Type B pancreatic cell (in vitro differentiated cells): Measurements from ENCODE around the gene IFFO2. TPM values are rescaled to one million over a fixed set of nuclear protein-coding genes. Genes with fewer than 3 reads are reported as not detected.
A peak's percentile ranks its signal among the peaks of the same experiment; 100 is the strongest.

Source experiments
- DNase-seq: peaks from one replicate; pipeline ENCODE4 v3.0.0; 2021; ENCODE audit warnings: mixed read lengths; ENCODE audit not compliant: unreplicated experiment; ENCODE audit errors: extremely low spot score
- H3K27ac Mint-ChIP-seq: 2 replicates; pipeline ENCODE4 v1.8.0; 2021; ENCODE audit warnings: mild to moderate bottlenecking, mixed read lengths
- H3K27me3 Mint-ChIP-seq: 2 replicates; pipeline ENCODE4 v1.8.0; 2021; ENCODE audit warnings: mixed read lengths
- H3K36me3 Mint-ChIP-seq: 2 replicates; pipeline ENCODE4 v1.8.0; 2021; ENCODE audit warnings: mixed read lengths
- H3K4me1 Mint-ChIP-seq: one replicate; pipeline ENCODE4 v1.8.0; 2021; ENCODE audit warnings: mixed read lengths; ENCODE audit not compliant: unreplicated experiment
- H3K4me3 Mint-ChIP-seq: 2 replicates; pipeline ENCODE4 v1.8.0; 2021; ENCODE audit warnings: mild to moderate bottlenecking, mixed read lengths
- H3K9me3 Mint-ChIP-seq: 2 replicates; pipeline ENCODE4 v1.8.0; 2021; ENCODE audit warnings: mixed read lengths
- total RNA-seq: library from RNA; stranded (reverse); gene quantifications from 2 replicates; pipeline ENCODE4 v1.2.1, GENCODE V29; 2021; ENCODE audit warnings: low replicate concordance
- TF ChIP-seq, protein P1 (sequence below): fragments of 200-600 bp; sonication (generic); conservative IDR thresholded peaks from 2 replicates; pipeline ENCODE4 v1.5.0; 2021; ENCODE audit warnings: antibody characterized with exemption, mild to moderate bottlenecking

The IFFO2 gene
- total RNA-seq, 1 donor from 2014 or later: 11.3 TPM

DNA sequence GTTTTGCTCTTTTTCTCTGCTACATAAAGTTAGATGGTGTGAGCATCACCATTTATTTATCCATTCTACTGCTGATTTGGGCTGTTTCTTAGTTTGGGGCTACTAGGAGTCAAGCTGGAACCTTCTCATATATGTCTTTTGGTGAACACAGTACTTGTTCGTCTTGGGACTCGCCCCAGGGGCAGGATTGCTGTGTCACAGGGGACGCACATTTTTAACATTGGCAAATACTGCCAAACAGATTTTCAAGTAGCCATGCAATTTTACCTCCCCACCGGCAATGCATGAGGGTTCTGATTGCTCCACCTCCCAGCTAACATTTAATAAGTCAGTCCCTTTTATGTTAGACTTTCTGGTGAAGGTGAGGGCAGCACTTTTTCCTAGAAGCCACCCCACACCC is 7.5 kb upstream of the IFFO2 start:
- Mint-ChIP-seq H3K4me1 (peaks cover 10% of the 10 kb centered on the region), H3K27ac (no peak overlapping the region), H3K4me3 (no peak overlapping the region), H3K9me3 (no peaks in the 10 kb centered on the region), H3K36me3 (no peaks in the 10 kb centered on the region), H3K27me3 (peaks cover 64% of the 10 kb centered on the region)
- TF ChIP-seq, protein P1, sequence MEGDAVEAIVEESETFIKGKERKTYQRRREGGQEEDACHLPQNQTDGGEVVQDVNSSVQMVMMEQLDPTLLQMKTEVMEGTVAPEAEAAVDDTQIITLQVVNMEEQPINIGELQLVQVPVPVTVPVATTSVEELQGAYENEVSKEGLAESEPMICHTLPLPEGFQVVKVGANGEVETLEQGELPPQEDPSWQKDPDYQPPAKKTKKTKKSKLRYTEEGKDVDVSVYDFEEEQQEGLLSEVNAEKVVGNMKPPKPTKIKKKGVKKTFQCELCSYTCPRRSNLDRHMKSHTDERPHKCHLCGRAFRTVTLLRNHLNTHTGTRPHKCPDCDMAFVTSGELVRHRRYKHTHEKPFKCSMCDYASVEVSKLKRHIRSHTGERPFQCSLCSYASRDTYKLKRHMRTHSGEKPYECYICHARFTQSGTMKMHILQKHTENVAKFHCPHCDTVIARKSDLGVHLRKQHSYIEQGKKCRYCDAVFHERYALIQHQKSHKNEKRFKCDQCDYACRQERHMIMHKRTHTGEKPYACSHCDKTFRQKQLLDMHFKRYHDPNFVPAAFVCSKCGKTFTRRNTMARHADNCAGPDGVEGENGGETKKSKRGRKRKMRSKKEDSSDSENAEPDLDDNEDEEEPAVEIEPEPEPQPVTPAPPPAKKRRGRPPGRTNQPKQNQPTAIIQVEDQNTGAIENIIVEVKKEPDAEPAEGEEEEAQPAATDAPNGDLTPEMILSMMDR: no peak
- DNase-seq: no peak

DNA sequence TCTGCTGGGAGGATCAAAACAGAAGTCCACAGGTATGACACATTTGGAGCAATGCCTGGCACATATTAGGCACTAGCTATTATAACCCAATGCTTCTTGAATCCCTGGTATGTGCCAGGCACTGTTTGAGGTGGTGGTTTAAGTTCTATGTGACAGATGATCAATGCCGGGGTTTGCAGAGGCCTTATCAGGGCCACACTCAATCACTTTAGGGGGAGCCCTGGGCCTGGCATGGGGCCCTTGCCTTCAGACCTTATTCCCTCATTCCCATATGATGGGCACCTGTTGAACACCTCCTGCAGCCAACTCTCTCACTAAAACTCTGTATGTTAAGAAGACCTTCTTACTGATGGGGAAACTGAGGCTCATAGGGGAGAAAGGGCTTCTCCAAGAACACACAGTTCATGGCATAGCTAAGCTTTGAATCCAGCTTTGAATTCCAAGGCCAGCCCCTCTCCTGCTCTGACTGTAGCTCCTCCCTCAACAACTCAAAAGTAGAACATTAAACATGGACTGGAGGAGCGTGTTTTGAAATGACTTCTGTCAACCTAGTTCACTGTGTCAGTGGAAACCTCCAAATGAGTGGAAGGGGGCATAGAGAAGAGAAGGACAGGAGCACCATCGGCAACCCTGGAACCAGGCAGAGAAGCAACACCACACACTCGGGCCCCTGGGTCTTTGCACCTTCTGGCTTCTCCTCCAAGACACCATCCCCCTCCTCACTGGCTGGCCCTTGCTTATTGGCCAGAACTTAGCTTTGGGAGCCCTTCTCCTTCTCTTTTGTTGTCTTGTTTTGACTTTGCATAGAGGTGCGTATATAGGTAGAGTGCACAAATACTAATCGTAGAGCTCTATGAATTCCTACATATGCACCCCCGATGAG is 6.6 kb upstream of the IFFO2 start:
- H3K4me3 Mint-ChIP-seq: no peak overlapping the region
- H3K36me3 Mint-ChIP-seq: no peaks in the 10 kb centered on the region
- TF ChIP-seq, protein P1: no peak
- H3K9me3 Mint-ChIP-seq: no peaks in the 10 kb centered on the region
- H3K27ac Mint-ChIP-seq: no peak overlapping the region
- H3K4me1 Mint-ChIP-seq: peaks cover 10% of the 10 kb centered on the region
- no peak for DNase-seq
- peaks cover 67% of the 10 kb centered on the region for H3K27me3 Mint-ChIP-seq

DNA sequence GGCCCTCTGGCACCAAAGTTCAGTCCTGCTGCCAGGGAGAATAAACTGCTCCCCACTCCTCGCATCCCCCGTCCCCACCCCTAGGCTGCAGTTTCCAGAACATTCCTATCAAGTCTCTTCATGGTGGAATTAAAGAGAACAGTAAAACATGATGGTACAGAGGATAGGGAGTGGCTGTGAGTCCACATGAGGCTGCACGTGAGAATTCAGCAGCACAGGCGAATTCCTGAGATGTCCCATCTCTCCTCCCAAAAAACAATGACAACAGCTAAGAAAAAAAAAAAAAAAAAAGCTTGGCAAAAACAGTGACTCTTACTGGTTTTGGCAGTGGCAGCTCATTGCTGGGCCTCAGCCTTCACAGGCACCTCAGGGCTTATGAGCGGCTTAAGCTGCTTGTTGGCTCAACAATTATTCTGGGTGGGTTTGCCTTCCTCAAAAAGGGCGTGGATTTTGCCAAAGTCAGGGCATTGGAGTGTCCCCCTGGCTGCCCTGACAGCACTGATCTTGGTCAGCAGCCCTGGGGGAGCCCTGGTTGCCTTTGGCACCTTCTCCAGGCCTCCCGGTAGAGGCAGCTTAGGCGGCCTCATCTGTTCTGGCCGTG is 5.7 kb upstream of the IFFO2 start:
- peaks cover 10% of the 10 kb centered on the region for H3K4me1 Mint-ChIP-seq
- no peak overlapping the region for H3K4me3 Mint-ChIP-seq
- no peak for DNase-seq
- H3K36me3 Mint-ChIP-seq: no peaks in the 10 kb centered on the region
- H3K27me3 Mint-ChIP-seq: peaks cover 75% of the 10 kb centered on the region
- no peaks in the 10 kb centered on the region for H3K9me3 Mint-ChIP-seq
- TF ChIP-seq, protein P1: no peak
- peak overlapping the region; percentile 65 for H3K27ac Mint-ChIP-seq

DNA sequence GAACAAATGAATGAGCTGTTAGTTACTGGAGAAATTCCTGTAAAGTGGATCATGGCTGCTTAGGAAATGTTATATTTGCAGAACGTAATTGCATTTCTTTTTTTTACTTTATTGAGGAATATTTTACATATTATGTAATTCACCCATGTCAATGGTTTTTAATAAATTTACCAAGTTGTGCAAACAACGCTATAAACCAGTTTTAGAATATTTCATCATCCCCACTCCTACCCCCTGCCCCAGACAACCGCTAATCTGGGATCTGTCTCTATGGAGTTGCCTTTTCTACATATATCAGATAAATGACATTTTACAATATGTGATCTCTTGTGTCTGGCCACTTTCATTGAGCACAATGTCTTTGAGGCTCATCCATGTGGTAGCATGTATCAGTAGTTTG is 4.3 kb upstream of the IFFO2 start:
- no peak overlapping the region for H3K27ac Mint-ChIP-seq
- peaks cover 6% of the 10 kb centered on the region for H3K4me1 Mint-ChIP-seq
- H3K4me3 Mint-ChIP-seq: no peak overlapping the region
- H3K36me3 Mint-ChIP-seq: no peaks in the 10 kb centered on the region
- no peaks in the 10 kb centered on the region for H3K9me3 Mint-ChIP-seq
- H3K27me3 Mint-ChIP-seq: peaks cover 66% of the 10 kb centered on the region
- no peak for DNase-seq
- TF ChIP-seq, protein P1: no peak

DNA sequence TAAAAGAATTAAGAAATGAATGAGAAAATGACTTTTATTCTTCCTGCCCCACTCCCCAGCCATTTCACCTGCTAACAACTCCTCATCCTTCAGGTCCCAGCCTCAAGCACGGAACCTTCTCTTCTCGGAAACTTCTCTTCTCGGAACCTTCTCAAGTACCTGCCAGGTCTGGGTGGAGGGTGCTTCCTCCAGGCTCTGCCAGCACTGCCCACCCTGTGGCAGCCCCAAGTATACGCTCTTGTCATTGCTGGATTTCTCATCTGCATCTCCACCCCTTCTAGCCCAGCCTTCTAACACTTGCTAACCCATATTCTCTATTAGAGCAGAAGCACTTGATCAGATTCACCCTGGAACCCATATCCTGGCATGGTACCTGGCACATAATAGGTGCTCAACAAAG is 3.9 kb upstream of the IFFO2 start:
- Mint-ChIP-seq H3K4me1 (peaks cover 4% of the 10 kb centered on the region), H3K27me3 (peaks cover 63% of the 10 kb centered on the region), H3K4me3 (no peak overlapping the region), H3K27ac (no peak overlapping the region), H3K9me3 (no peaks in the 10 kb centered on the region), H3K36me3 (no peaks in the 10 kb centered on the region)
- TF ChIP-seq, protein P1: no peak
- no peak for DNase-seq
